ENCODE results near the gene RTRAF. TPM values are rescaled to one million over a fixed set of nuclear protein-coding genes. Genes with fewer than 3 reads are reported as not detected.
A peak's percentile ranks its signal among the peaks of the same experiment; 100 is the strongest.

The RTRAF gene
- total RNA-seq, 4 donors from 2014 or later, result 16.7 to 50.7 (median 35.7) TPM

DNA sequence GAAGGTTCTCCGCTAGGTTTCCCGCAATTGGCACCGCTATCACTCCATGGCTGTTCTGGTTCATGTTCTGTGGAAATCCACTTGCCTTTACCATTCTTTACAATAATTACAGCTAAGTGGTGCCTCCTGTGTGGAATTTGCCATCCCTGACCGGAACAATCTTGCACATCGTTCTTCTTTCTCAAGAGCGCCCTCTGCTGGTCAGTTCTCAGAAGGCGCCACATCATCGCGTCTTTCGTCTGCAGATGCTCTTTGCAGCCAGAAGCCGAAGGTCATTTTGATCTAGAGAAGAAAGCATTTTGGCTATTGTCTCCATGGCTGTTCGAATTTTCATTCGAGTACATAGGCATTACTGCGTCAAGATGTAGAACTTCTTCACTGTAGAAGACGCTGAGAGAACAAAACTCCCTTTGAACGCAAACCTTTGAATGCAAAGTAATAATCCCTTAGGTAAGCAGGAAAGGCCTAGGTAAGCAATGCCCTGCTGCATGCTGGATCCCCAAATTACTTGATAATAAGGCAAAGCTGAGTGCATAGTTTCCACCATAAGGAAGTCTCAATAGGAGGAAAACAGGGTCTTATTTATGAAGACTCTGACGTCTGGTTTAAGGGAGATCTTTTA, 10.1 kb upstream of the RTRAF start:
- no peak overlapping the region for H3K4me3 ChIP-seq
- peak; percentile 86 to 97 for DNase-seq (ENCODE audit: low spot score in 2 of 2)
- peak overlapping the region in 2 of 4 donors; percentile 65 to 72 for H3K27ac ChIP-seq
- no peaks in the 10 kb centered on the region for H3K9me3 ChIP-seq
- WGBS, 2 donors, result 21 to 22% methylated on average over 17 of the region's 17 CpGs
- H3K36me3 ChIP-seq, result no peaks in the 10 kb centered on the region
- TF ChIP-seq EP300 (IDR thresholded peaks at IDR 0.05), result peak in 1 of 2 donors; percentile 51
- TF ChIP-seq POLR2A (IDR thresholded peaks at IDR 0.05), result no peak
- TF ChIP-seq, protein P1, sequence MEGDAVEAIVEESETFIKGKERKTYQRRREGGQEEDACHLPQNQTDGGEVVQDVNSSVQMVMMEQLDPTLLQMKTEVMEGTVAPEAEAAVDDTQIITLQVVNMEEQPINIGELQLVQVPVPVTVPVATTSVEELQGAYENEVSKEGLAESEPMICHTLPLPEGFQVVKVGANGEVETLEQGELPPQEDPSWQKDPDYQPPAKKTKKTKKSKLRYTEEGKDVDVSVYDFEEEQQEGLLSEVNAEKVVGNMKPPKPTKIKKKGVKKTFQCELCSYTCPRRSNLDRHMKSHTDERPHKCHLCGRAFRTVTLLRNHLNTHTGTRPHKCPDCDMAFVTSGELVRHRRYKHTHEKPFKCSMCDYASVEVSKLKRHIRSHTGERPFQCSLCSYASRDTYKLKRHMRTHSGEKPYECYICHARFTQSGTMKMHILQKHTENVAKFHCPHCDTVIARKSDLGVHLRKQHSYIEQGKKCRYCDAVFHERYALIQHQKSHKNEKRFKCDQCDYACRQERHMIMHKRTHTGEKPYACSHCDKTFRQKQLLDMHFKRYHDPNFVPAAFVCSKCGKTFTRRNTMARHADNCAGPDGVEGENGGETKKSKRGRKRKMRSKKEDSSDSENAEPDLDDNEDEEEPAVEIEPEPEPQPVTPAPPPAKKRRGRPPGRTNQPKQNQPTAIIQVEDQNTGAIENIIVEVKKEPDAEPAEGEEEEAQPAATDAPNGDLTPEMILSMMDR (IDR thresholded peaks at IDR 0.05), result peak; percentile 84 to 95 (median 89)
- H3K4me1 ChIP-seq, result peaks cover 0 to 14% (median 6%) of the 10 kb centered on the region in 4 donors
- no peaks in the 10 kb centered on the region for H3K27me3 ChIP-seq

DNA sequence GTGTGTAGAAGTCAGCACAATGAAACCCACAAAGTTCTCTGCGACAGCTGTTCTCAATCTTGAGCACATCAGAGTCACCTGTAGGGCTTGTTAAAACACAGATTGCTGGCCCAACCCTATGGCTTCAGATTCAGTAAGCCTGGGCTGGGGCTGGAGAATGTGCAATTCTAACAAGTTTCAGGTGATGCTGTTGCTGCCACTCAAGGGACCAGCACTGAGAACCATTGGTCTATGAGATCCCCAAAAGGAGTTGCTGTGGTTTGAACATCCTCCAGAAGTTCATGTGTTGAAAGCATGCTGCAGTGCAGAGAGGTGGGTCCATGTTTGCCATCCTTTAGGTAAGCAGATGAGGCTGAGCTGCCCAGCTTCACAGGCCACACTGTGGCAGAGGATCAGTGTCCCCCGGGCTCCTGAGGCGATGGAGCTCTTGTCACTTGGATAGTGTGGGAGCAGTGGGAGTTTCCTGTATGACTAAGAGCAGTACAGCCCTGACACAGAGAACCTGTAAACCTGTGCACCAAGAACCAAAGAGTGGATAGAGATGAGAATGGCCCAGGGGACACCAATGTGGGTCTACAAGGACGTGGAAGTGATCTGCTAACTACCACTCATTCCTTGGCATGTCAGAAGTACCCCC, 8.0 kb upstream of the RTRAF start:
- Histone ChIP-seq H3K4me1 (peaks cover 0 to 14% (median 6%) of the 10 kb centered on the region in 4 donors), H3K9me3 (no peaks in the 10 kb centered on the region), H3K27ac (no peak overlapping the region), H3K4me3 (no peak overlapping the region), H3K36me3 (no peaks in the 10 kb centered on the region), H3K27me3 (no peaks in the 10 kb centered on the region)
- TF ChIP-seq, protein P1 (IDR thresholded peaks at IDR 0.05), result no peak
- TF ChIP-seq POLR2A (IDR thresholded peaks at IDR 0.05) (no peak), EP300 (IDR thresholded peaks at IDR 0.05) (no peak)
- no peak for DNase-seq (ENCODE audit: low spot score in 2 of 2)
- WGBS, 2 donors, result 94 to 97% methylated on average over 4 of the region's 4 CpGs

DNA sequence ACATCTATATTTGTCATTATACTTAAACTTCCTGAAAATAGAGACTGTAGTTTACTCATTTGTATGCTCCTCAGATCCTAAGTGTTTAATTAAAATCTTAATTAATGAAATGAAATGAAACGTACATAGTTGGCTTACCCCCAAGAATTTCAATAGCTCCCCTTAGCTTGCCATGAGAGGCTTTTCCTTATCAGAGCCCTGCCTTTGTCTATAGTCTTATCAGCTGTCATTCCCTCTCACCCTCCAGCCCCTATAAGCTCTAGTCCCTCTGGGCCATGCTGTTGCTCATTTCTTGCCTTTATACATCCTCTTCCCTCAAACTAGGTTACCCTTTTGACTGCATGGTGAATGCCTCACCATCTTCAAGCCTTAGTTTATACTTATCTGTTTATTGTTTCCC, 1.1 kb upstream of the RTRAF start:
- TF ChIP-seq, protein P1 (IDR thresholded peaks at IDR 0.05), result no peak
- no peak for TF ChIP-seq POLR2A (IDR thresholded peaks at IDR 0.05)
- no peak for TF ChIP-seq EP300 (IDR thresholded peaks at IDR 0.05)
- H3K9me3 ChIP-seq, result no peaks in the 10 kb centered on the region
- H3K27me3 ChIP-seq, result no peaks in the 10 kb centered on the region
- H3K4me3 ChIP-seq, result no peak overlapping the region
- H3K36me3 ChIP-seq, result peaks cover 0 to 7% (median 0%) of the 10 kb centered on the region in 3 donors
- peaks cover 0 to 40% (median 7%) of the 10 kb centered on the region in 4 donors for H3K4me1 ChIP-seq
- H3K27ac ChIP-seq, result peak overlapping the region in 1 of 4 donors; percentile 91
- DNase-seq (ENCODE audit: low spot score in 2 of 2), result no peak
- WGBS, 2 donors, result 60 to 76% methylated on average over 1 of the region's 1 CpG

DNA sequence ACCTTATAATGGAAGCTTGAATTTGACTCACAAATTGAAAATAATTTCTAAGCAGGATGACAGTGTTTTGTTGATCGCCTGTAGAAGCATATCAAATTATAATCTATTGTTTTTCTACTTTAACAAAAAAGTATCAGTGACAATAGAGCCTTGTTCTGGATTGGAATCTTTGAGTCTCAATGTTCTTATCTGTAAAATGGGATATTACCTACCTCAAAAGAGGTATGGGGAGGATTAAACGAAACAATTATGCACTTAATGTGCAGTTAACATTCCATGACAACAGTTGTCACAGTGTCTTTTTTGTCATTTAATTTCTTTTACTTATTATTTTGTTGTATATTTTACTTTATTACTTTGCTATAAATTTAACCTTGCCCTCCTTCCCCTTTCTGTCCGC, 1.1 kb downstream of the RTRAF start:
- TF ChIP-seq POLR2A (IDR thresholded peaks at IDR 0.05), result no peak
- no peak for TF ChIP-seq EP300 (IDR thresholded peaks at IDR 0.05)
- TF ChIP-seq, protein P1 (IDR thresholded peaks at IDR 0.05), result no peak
- Histone ChIP-seq H3K27ac (peak overlapping the region in 2 of 4 donors; percentile 88 to 93), H3K4me1 (peaks cover 0 to 54% (median 7%) of the 10 kb centered on the region in 4 donors), H3K9me3 (no peaks in the 10 kb centered on the region), H3K4me3 (peak overlapping the region in 3 of 4 donors; percentile 76 to 95 (median 94)), H3K27me3 (no peaks in the 10 kb centered on the region), H3K36me3 (peaks cover 0 to 28% (median 0%) of the 10 kb centered on the region in 3 donors)
- DNase-seq (ENCODE audit: low spot score in 2 of 2), result no peak
- WGBS, 2 donors, result 54 to 55% methylated on average over 3 of the region's 3 CpGs

DNA sequence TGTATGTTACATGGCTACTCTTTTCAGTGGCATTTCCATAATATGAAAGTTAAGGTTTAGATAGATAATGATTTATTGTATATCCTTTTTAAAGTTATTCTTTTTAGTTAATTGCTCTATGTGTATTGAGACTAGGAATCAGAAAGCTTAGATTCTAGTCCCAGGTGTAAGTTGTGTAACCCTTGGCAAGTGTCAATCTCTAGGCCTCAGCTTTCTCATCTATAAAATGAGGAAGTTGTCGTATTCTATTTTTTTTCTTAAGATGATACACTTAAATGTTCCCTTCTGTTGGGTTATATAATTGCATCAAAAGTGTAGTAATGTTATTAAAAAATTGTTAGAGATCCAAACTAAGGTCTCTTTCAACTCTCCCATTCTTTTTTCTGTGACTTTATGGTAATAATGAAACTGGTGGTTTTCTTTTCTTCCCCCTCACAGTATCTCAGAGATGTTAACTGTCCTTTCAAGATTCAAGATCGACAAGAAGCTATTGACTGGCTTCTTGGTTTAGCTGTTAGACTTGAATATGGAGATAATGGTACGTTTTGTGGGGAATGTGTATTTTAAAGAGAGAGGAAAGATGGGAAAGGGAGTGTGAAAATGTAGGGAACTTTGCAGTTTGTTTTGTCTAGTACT, 4.1 kb downstream of the RTRAF start:
- no peak for TF ChIP-seq POLR2A (IDR thresholded peaks at IDR 0.05)
- TF ChIP-seq, protein P1 (IDR thresholded peaks at IDR 0.05), result no peak
- TF ChIP-seq EP300 (IDR thresholded peaks at IDR 0.05), result no peak
- H3K9me3 ChIP-seq, result no peaks in the 10 kb centered on the region
- H3K4me1 ChIP-seq, result peaks cover 0 to 77% (median 6%) of the 10 kb centered on the region in 4 donors
- no peak overlapping the region for H3K4me3 ChIP-seq
- DNase-seq (ENCODE audit: low spot score in 2 of 2), result no peak
- 45 to 53% methylated on average over 3 of the region's 3 CpGs for WGBS, 2 donors
- H3K27me3 ChIP-seq, result no peaks in the 10 kb centered on the region
- H3K36me3 ChIP-seq, result peaks cover 0 to 38% (median 0%) of the 10 kb centered on the region in 3 donors
- H3K27ac ChIP-seq, result no peak overlapping the region

All from tibial nerve (tissue), 4 donors.